Cerebellar cortex (tissue), 1 donor: ENCODE measurements around the gene LPCAT1.

Source experiments
- DNase-seq: peaks from one replicate; pipeline ENCODE4 v3.0.0-alpha.2; 2015; ENCODE audit warnings: low spot score

LPCAT1 gene

DNA sequence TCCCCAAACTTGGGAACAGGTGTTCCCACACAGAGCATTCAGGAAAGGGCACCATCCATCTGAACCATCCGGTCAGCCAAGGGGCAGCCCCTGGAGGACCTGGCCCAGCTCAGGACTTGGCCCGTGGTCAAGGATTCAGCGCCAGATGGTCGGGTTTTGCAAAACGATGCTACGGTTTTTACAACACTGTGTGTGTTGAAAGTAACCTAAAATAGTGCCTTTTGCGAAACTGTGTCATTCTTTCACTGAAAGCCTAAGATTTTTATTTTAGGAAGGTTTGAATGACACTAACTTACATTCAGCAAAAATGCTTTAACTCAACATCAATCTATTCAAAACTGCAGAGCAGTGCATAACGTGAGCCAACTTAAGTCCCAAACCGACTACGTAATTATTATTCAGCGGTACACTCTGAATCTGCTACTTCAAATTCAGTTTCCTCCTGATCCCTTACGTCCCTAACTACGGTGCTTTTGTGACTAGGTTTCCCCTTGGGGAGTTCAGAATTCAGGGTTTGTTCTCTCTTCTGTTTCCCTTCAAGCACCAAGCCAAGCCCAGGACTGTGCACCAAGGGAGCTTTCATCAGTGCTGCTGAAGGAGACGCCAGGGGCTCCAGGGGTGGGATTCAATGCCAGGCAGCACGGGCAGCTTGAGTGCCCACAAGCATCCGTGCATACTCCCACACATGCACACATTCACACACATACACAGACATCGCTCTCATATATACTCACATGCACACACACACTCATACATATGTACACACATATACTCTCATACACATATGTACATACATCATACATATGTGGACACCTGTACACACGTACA lies 25.8 kb downstream of the LPCAT1 start:
- peak; percentile 75 for DNase-seq

DNA sequence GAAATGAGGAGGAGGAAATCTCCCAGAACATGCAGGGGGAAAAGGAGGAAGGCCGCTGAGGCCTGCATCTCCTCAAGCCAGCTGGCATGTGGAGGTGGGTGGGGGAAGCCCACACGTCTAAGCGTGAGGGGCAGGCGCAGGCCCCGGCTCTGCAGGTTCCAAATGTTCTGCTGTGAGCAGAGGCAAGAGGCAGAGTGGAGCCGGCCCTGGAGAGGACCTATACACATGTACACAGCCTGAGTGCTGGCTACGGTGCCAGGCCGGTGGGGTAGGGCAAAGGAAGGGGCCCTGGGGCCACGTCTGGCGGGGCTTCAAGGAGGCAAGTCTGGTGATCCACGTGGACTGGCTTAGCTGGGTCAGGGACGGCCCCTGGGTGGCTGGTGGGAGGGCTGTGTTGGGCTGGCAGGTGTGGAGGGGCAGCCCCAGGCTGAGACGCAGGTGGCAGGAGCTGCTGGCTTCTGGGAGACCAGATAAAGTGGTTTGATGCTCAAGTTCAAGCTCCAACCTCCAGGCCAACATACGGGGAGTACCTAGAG lies 26.4 kb downstream of the LPCAT1 start:
- no peak for DNase-seq

DNA sequence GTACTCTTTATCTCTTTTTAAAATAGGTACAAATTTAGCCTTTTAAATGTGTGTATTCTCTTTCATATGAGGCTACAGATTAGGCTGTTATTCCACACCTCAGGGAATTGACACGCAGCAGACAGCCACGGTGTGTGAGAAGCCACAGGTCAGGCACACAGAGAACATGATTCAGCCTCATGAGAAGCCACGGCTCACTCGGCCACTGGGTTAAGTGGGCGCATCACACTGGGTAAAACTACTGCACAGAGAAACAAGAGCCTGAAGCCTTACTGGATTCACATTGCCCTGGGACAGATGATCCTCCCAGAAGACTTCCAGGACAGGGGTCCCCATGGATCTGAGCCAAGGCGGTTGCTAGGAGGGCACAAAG lies 28.2 kb downstream of the LPCAT1 start:
- no peak for DNase-seq

DNA sequence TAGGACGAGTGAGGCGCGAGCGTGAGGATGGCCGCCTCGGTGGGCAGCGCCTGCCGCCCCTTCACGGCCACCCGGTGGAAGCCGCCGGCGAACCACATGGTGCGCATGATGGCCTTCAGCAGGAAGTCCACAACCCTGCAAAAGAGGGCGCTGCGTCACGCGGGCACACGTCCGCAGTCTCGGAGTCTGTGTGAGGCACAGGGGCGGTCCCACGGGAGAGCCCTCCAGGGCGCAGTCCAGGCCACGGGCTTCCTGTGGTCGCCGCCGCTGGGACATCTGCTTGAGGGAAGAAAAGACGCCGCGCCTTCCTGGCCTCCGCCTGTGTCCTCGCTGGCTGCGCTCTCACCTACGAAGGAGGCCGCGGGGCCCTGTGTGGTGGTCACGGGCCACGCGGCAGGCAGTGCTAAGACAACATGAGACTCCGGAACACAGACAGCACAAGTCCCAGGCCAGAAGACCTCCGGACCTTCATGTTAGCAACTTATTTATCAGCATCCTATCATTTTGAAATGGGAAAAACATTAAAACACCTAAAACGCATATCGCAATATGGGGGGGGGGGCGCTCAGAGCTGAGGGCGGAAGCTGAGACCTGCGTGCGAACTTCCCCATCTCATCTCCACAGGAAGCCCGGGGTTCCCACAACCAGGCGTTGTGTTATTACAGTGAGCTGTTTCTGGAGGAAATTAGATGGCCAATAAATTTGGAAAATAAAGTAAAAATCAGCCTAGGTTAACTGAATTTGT lies 28.8 kb downstream of the LPCAT1 start:
- DNase-seq: no peak

DNA sequence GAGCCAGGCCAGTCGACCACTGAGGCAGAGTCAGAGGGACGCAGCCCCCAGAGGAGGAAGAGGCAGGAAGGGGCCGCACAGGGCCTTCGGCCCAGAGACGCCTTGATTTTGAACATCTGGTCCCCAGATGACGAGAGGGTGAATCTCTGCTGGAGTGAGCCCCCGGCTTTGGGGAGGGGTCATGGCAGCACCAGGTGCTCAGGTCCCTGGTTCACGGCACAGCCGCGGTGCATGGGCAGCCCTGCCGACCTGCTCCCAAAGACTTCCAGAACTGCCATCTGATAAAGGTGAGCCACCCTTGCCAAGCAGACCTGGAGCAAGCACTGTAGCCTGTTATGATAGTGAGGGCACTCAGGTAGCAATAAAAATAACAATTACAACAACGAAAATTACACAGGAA lies 29.8 kb downstream of the LPCAT1 start:
- no peak for DNase-seq

DNA sequence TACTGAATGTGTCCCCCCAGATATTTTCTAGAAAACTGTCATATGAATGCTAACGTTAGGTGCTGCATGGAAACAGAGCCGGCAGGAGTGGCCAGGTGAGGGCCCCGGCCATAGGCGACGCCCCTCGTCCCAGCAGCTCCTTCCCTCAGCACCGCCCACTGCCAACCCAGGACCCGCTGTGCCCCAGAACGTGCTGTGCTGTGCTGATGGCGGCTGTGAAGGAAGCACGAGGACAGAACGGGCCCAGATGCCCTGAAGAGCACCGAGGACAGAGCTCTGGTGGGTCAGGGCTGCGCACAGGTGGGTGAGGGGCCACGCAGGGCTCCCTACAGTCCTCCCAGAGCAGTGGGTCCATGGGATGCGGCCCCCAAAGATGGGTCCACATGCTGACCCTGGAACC lies 30.3 kb downstream of the LPCAT1 start:
- DNase-seq: no peak

DNA sequence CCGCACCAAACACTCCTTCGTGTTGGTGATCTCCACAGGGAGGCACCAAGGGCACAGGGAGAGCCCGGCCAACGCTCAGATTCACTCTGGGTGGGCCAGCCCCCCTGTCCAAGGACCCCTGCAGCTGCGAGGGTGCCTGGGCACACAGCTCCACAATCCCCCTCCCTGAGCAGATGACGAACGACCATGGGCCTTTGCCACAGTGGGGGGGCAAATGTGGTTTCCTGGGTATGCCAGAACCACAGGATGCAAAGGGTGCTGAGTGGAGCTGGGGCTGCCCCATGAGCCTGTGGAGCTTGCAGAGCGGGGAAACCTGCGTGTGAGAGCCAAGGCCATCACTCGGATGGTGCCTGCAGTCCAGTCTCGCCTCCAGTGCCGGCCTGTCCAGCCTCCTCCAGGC lies 31.0 kb downstream of the LPCAT1 start:
- DNase-seq: no peak

DNA sequence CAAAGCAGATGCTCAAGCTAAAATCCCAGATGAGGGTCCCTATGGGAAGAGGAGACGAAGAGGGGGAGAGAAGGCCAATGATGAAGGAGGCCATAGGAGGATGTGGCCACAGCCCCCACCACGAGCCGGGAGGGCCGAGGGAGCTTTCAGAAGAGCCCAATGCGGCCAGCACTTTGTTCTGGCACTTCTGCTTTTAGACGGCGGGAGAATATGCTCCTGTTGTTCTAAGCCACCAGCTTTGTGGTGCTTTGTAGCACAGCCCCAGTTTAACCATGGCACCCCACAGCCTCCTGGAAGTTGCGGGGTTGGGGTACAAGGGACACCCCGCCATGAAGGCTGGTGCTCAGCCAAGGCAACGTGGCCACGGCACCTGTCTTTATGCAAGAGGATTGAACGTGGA lies 33.4 kb downstream of the LPCAT1 start:
- no peak for DNase-seq

DNA sequence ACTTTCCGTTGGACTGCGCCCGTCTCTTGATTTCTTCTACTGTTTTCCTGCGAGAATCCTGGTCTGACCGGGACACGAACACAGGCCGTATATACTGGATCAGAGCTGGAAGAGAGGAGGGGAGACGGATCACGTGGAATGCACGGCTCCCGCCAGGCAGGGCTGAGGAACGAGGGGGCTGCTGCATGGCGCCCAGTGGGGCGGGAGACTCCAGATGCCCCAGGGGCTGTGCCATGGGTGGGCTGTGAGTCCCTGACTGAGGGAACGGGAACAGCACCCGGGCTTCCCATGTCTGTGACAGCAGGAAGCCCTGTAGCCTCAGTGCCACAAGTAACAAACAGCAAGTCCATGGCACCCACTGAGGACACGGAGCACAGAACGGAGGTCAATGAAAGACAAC lies 34.0 kb downstream of the LPCAT1 start:
- no peak for DNase-seq

DNA sequence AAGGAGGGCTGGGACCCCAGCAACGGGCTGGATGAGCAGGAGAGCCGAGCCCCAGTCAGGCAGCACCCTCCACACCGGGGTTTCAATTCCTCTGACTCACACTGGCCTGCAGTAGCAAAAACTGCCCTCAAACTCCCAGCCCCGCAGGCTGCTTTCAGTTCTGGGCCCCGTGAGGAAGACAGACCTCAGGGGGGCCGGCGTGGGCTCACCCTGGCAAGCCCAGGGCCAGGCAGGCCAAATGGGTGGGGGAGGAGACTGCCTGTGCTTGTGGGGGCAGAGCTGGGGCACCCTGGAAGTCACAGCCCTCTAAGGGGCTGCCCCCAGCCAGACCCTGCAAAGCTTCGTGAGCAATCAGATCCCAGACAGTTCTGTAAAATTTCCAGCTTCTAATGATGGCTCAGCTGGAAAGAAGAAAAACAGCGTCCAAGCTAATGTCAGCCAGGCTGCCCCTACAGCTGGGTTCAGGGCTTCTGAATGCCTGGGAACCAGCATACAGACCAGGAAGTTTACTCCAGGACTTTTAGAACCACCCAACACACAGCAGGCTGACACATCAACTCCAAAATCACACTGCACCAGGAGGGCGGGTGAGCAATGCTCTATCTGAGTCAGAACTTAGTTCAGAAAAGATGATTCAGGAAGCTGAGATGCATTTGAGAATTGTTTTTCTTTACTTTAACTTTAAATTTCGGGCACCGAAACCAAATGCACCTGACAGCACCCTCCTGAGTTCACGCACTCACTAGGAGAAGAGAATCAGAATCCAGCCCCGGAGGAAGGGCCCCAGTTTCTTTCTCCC lies 34.7 kb downstream of the LPCAT1 start:
- DNase-seq: no peak

DNA sequence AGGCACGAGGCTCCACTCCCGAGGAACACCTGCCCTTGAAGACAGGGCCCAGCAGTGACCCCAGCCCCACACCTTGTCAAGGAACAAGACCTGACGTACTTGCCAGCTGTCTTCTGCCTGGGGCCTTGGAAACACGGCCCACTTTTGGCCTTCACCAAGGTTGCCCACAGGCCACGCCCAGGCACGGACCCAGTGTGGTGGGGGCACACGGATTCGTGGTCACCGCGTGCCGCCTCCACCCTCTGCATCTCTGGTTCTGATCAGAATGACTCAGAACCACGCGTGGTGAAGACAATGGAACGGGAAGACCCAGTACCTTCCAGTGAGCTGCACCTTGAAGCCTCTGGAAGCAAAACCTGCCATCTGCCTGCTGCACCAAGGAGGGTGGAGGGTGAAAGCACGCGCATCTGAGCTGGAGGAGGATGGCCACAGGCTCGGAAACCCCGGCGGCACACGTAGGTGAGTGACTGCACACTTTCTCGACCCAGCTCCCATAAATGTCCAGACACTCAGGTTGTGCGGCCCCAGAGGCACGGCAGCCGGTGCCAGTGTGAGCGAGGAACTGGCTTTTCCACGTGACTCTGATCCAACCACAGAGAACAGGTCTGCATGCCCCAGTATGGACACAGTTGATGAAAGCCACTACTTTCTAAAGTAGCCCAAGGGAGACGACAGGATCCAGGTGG lies 36.5 kb downstream of the LPCAT1 start:
- no peak for DNase-seq

DNA sequence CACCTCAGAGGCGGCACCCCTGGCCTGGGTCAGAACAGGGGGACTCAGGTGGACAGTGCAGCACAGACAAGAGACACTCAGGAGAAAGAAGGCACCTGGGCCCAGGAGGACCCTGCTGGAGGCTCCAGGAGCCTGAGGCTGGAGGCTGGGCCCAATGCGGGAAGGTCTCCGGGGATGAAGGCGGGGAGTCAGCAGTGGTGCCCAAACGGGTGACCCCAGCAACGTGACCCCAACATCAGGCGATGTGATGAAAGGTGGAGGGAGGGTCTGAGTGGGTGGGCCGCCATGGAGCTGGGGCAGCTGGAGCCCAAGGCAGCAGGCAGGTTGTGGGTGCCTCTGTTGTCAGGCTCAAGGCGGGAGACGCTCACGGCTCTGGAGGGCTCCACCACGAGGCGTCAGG lies 37.5 kb downstream of the LPCAT1 start:
- no peak for DNase-seq

DNA sequence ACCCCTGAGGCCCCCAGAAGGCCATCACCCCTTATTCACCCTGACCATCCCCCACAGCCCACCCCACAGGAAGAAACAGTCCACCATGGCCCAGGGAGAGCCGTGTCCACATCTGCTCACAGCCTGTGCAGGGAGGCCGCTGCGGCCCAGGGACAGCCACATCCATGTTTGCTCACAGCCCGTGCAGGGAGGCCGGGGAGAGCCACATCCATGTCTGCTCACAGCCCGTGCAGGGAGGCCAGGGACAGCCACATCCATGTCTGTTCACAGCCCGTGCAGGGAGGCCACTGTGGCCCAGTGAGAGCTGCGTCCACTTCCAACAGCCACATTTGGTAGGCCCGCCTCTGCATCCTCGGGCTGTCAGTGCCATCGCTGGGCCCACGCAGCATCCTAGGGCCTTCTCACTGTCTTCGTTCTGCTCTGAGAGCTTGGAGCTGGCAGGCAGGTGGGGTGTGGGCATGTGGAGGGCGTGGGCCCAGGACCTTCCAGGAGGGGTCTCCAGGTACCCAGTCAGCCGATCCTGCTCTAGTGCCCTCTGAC lies 38.1 kb downstream of the LPCAT1 start:
- no peak for DNase-seq

DNA sequence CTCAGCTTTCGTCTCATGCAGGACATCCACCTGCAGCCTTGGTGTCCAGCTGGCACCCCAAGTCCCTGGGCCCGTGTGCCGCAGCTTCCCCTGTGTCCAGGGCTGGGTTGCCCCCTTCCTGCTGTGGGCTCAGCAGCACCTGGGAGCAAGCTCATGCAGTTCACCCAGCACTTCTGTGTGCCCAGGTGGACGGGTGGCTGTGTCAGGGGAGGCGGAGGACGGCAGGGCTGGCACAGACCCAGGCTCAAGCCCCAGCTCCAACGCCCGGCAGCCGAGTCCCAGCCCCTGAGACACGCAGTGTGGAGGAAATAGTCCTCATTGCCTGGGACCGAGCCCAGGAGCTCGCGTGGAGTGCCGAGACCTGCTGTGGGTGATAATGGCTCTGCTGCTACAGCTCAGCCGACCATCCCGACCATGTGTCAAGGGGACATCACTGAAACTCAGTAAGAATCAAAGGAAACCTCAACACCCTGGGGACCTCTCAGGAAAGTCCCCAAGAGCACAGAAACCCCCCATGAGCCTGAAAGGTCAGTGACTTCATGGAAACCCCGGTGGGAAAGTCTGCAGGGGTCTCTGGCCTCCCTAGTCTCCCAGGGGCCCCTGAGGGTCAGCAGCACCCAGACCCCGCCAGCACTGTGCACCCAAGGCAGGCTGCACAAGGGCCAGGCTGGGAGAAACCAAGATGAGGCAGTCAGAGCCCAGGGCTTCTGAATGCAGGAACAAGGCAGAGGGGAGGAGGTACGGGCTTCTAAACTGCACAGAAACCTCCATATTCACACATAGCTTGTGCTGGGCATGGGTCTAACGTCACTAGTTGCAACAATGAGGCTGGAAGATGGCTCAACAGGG lies 38.8 kb downstream of the LPCAT1 start:
- no peak for DNase-seq

DNA sequence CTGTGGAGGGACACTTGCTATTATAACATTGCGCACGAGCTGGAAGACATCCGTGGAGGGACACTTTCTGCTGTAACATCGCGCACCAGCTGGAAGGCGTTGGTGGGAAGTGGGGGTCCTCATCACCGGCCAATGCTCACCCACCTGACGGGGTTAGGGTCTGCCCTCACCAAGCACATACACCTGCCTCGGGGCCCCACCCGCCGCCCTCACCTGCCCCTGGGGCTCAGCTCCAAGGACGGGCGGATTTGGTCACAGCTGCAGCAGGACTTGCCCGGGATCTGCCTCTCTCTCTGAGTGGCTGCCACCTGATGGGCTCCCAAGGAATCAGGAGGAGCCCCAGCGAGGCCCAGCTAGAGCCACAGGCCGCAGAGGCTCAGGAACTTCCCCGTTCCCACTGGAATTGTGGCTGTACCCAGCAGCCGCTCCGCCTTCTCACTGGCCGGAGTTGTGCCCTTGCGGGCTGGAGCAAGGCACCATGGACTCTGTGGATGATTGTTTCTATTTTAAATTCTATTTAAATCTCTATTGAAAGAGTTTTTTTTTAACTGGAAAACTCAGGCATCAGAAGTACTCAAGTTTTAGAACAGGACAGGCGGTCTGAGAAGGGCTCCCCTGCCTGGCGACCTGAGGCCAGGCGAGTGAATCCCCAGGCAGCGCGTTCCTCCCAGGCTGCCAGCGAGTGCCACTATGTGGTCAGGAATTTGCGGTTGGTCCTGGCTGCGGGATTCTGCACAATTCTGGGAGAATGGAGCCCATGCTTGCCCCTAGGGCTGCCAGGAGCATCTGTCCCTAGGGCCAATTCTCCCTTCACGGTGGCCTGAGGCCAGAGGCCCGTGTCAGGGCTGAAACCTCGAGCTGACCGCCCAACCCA lies 39.7 kb downstream of the LPCAT1 start:
- no peak for DNase-seq

DNA sequence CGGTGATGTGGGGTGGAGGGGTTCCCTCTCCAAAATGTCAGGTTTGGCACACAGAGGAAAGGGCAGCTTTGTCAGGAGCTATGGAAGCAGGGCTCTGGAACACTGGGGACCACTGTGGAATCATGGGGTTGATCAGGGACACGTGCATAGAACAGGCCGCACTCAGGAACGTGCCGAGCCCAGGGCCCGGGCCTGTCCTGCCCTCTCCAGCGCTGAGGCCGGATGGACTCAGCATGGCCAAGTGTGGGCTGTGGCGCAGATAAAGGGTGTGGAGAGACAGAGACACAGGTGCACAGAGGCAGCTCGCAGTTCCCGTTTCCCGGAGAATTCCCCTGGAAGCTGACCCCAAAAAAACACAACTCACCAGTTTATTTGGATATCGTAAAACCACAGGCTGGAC lies 40.7 kb downstream of the LPCAT1 start:
- no peak for DNase-seq

DNA sequence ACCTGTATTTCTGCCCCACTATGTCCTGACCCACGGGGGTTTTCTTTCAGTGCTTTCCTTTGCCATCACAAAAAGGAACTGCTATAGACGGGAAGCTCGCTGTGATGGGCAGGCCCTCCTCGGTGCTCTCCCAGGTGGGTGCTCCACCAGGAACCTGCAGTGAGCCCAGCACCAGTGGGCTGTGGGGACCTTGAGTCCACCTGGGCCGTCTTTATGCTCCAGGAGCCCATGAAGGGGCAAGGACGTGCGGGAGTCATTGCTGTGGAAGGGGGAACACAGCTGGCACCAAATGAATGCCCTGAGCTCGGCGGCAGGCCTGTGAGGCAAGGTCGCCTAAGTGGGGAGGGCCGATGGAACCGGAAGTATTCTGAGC lies 41.8 kb downstream of the LPCAT1 start:
- no peak for DNase-seq

DNA sequence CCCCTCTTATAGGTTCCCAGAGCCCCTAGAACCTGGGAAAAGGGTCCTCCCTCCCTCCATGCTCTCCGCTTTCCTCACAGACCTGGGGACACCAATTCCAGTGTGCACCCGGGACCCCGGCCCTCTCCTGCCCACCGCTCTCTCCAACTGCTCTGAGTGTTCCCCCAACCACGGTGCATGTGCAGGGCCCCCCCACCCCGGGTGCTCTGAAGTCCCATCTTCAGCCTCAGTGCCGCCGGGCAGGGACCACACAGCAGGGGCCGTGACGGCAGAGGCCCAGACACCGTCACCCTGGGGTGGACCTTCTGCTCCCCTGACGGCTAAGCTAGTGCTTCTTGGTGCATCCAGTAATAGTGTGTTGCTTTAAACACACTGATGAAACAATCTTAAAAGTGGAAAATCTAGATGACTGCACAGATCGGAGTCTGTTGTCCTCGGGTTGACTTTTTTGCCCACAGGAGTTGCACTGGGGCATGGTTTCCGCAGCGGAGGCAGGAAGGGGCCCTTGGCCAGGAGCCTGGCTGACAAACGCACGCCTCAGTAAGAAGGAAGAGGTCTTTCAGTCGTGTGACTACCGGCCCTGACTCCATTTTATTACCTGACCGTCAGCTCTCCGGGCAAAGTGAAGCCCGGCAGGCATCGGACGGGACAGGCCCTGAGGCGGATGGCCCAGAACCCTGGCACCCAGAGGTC lies 42.3 kb downstream of the LPCAT1 start:
- no peak for DNase-seq

DNA sequence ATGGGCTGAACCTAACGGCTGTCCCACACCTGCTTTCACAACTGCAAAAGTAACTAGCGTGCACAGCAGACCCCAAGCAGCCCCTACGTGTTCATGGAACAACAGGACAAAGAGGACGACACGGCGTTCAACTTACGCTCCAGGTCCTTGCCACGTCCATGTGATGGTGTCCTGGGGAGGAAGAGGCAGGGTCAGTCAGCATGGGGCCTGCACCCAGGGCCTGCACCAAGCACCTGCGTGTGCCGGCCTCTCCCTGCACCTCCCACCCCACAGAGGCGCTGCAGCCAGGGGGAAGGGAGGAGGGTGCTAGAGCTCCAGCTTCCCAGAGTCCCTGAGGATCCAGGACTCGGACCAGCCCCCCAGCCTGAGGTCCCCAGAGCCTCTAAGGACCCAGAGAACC lies 43.0 kb downstream of the LPCAT1 start:
- DNase-seq: no peak
